HG03095 (cell line): ENCODE data around the gene PSMA5.
"Not testable (repeated sequence)": the region's sequence is repeated elsewhere in the genome, so short reads cannot be mapped to it uniquely, and the experiment has no call there.

Source experiments
- ATAC-seq: cut with Tn5 transposase; IDR thresholded peaks from one replicate; pipeline ENCODE4 v1.9.1; 2021; ENCODE audit warnings: moderate library complexity; ENCODE audit not compliant: unreplicated experiment

Gene PSMA5

GRCh38 chr1:109392788-109393616, 33.2 kb downstream of the PSMA5 start:
- no peak for ATAC-seq

GRCh38 chr1:109392037-109392787, 34.0 kb downstream of the PSMA5 start:
- ATAC-seq, result peak; percentile 5

GRCh38 chr1:109391626-109392025, 34.6 kb downstream of the PSMA5 start:
- ATAC-seq, result peak; percentile 63

- no peak for ATAC-seq
Observed at GRCh38 chr1:109391157-109391556, 35.1 kb downstream of the PSMA5 start.

GRCh38 chr1:109389638-109390341, 36.5 kb downstream of the PSMA5 start:
- ATAC-seq, result no peak

- ATAC-seq, result no peak
Observed at GRCh38 chr1:109388884-109389637, 37.2 kb downstream of the PSMA5 start.

GRCh38 chr1:109388208-109388711, 38.0 kb downstream of the PSMA5 start:
- ATAC-seq, result no peak

- ATAC-seq, result no peak
Observed at GRCh38 chr1:109386054-109386717, 40.1 kb downstream of the PSMA5 start.

- no peak for ATAC-seq
Observed at GRCh38 chr1:109385417-109385816, 40.8 kb downstream of the PSMA5 start.

GRCh38 chr1:109383854-109384253, 42.4 kb downstream of the PSMA5 start:
- no peak for ATAC-seq

GRCh38 chr1:109383087-109383779, 43.0 kb downstream of the PSMA5 start:
- ATAC-seq, result no peak

- no peak for ATAC-seq
Observed at GRCh38 chr1:109381573-109381972, 44.7 kb downstream of the PSMA5 start.

GRCh38 chr1:109379907-109380306, 46.3 kb downstream of the PSMA5 start:
- no peak for ATAC-seq

GRCh38 chr1:109379422-109379821, 46.8 kb downstream of the PSMA5 start:
- ATAC-seq, result no peak

GRCh38 chr1:109377698-109378097, 48.5 kb downstream of the PSMA5 start:
- ATAC-seq, result no peak

- not testable (repeated sequence) for ATAC-seq
Observed at GRCh38 chr1:109373696-109374095, 52.6 kb downstream of the PSMA5 start.

- ATAC-seq, result no peak
Observed at GRCh38 chr1:109373126-109373525, 53.1 kb downstream of the PSMA5 start.

GRCh38 chr1:109372281-109372680, 54.0 kb downstream of the PSMA5 start:
- ATAC-seq, result no peak

GRCh38 chr1:109371341-109371739, 54.9 kb downstream of the PSMA5 start:
- no peak for ATAC-seq
